SHP77 (cell line): ENCODE data around the gene SLC9B2.

ENCODE experiments used
- DNase-seq, 2 experiments: peaks; one replicate each; lab custom pipeline; 2025; lab: John Stamatoyannopoulos, UW

SLC9B2 gene

GRCh38 chr4:103076747-103077347 is at the start of gene SLC9B2:
SLC9B2 (minus strand) TSS chr4:103076761; CDS start chr4:103067550, 9,211 bp downstream.
- peak in 1 of 2 experiments; percentile 14 for DNase-seq

- DNase-seq, result no peak
Measured at GRCh38 chr4:103126126-103126525, 49.6 kb upstream of the SLC9B2 start.

- no peak for DNase-seq
Measured at GRCh38 chr4:103123114-103123513, 46.6 kb upstream of the SLC9B2 start.

- no peak for DNase-seq
Measured at GRCh38 chr4:103118166-103118565, 41.6 kb upstream of the SLC9B2 start.

- no peak for DNase-seq
Measured at GRCh38 chr4:103111598-103111997, 35.0 kb upstream of the SLC9B2 start.

GRCh38 chr4:103108542-103108941 is 32.0 kb upstream of the SLC9B2 start:
- no peak for DNase-seq

- no peak for DNase-seq
Measured at GRCh38 chr4:103105558-103106356, 29.2 kb upstream of the SLC9B2 start.

GRCh38 chr4:103104886-103105285 is 28.3 kb upstream of the SLC9B2 start:
- DNase-seq, result no peak

- DNase-seq, result no peak
Measured at GRCh38 chr4:103100691-103101090, 24.1 kb upstream of the SLC9B2 start.

- peak; percentile 51 to 67 for DNase-seq
Measured at GRCh38 chr4:103099691-103100392, 23.3 kb upstream of the SLC9B2 start, which contains the start of gene BDH2. BDH2 (minus strand) TSS chr4:103099834; CDS start chr4:103096254, 3,580 bp downstream.

GRCh38 chr4:103098756-103099440 is 22.3 kb upstream of the SLC9B2 start:
- no peak for DNase-seq

GRCh38 chr4:103098341-103098740 is 21.8 kb upstream of the SLC9B2 start:
- DNase-seq, result peak in 1 of 2 experiments; percentile 3

- no peak for DNase-seq
Measured at GRCh38 chr4:103097112-103097511, 20.6 kb upstream of the SLC9B2 start.

- no peak for DNase-seq
Measured at GRCh38 chr4:103095080-103095479, 18.5 kb upstream of the SLC9B2 start.

GRCh38 chr4:103092245-103092644 is 15.7 kb upstream of the SLC9B2 start:
- no peak for DNase-seq

GRCh38 chr4:103091601-103092223 is 15.2 kb upstream of the SLC9B2 start:
- DNase-seq, result peak in 1 of 2 experiments; percentile 39

- no peak for DNase-seq
Measured at GRCh38 chr4:103089481-103089880, 12.9 kb upstream of the SLC9B2 start.

GRCh38 chr4:103086551-103086950 is 10.0 kb upstream of the SLC9B2 start:
- DNase-seq, result no peak

GRCh38 chr4:103085555-103086196 is 9.1 kb upstream of the SLC9B2 start:
- no peak for DNase-seq

GRCh38 chr4:103079621-103080020 is 3.1 kb upstream of the SLC9B2 start:
- no peak for DNase-seq
